ENCODE data around the gene NOS3.
A peak's percentile ranks its signal among the peaks of the same experiment; 100 is the strongest.
"Not testable (repeated sequence)": the region's sequence is repeated elsewhere in the genome, so short reads cannot be mapped to it uniquely, and the experiment has no call there.

The NOS3 gene

DNA sequence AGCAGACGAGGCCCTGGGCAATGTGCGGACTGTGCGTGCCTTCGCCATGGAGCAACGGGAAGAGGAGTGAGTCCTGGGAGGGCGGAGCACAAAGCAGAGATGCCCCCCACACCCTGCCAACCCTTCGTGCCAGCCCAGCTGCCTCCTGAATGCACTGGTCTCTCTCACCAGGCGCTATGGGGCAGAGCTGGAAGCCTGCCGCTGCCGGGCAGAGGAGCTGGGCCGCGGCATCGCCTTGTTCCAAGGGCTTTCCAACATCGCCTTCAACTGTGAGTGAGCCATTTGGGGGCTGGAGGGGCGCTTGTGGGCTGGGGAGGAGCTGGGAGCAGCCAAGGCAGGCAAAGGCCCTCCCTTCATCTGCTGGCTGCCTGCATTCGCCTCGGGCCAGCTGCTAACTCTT is 45.1 kb downstream of the NOS3 start:
- no peak for DNase-seq (ENCODE audit: insufficient read length, low spot score)
- FAIRE-seq, result no peak
- TF ChIP-seq POLR2A (IDR thresholded peaks at IDR 0.05; ENCODE audit: low read depth, low read length), result no peak

DNA sequence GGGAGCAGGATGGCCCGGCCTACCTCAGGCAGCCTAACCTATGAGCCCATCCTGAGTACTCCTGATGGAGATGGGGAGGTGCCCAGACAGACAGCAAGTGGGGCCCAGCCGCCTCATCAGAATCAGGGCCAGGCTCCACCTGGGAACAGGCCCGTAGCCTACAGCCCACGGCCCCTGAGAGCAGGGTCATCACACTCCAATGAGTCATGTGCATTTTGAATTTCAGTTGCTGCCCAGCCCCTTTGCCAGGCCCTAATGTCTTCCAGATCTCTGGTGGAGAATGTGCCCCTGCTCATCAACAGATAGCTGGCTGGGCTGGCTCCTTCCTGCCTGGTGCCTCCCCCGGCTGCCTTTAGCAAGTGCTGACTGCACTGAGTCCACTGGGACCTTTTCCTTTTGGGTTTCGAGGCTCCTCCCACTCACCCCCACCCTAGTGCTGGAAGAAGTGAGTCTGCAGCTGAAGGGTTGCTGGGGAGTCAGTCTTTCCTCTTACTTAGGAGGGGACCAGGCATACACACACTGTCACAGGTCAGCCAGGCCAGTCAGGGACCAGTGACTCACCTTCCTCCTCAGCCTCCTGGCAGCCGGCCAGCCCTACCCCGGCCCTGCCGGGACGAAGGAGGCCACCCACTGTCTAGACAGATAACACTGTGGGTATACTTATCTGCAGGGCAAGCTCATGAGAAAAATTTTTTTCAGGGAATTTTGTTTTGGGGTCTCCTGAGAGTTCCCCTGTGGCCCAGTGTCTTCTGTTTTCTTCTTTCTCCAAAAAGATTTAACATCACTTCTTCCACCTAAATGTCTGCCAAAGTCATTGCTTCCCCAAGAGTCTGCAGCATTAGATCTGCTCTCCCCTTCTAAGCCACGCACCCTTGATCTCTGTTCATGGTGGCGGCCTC is 48.4 kb downstream of the NOS3 start:
- peak; percentile 81 for TF ChIP-seq POLR2A (IDR thresholded peaks at IDR 0.05; ENCODE audit: low read depth, low read length)
- peak; percentile 55 for FAIRE-seq
- peak; percentile 99 for DNase-seq (ENCODE audit: insufficient read length, low spot score)

DNA sequence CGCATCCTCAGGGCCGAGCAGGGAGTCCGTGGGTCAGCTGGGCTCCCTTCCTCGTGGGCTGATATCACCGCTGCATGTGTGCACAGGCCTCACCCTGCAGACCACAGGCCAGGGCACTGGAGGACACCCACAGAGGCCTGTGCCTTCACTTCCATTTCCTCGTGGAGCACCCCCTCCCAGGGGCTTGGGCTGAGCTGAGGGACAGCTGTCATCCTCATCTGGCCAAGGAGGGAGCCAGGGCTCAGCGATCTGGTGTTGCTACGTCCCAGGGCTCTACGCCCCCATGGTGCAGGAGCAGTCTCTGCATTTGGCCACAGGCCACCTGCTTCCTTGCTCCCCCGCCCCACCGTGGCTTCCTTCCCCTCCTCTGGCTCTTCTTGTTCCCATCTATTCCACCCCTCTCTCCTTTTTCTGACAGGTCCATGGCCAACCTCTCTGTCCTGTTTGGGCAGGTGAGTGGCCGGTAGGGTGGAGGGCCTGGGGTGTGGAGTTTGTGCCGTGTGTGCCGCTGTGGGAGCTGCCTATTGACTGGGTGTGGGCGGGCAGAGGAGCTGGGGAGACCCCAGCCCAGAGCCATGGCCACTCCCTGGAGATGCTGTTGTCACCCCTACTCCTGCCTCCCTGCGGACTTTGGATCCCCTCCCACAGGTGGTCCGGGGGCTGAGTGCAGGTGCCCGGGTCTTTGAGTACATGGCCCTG is 49.2 kb downstream of the NOS3 start:
- TF ChIP-seq POLR2A (IDR thresholded peaks at IDR 0.05; ENCODE audit: low read depth, low read length), result no peak
- no peak for DNase-seq (ENCODE audit: insufficient read length, low spot score)
- no peak for FAIRE-seq

DNA sequence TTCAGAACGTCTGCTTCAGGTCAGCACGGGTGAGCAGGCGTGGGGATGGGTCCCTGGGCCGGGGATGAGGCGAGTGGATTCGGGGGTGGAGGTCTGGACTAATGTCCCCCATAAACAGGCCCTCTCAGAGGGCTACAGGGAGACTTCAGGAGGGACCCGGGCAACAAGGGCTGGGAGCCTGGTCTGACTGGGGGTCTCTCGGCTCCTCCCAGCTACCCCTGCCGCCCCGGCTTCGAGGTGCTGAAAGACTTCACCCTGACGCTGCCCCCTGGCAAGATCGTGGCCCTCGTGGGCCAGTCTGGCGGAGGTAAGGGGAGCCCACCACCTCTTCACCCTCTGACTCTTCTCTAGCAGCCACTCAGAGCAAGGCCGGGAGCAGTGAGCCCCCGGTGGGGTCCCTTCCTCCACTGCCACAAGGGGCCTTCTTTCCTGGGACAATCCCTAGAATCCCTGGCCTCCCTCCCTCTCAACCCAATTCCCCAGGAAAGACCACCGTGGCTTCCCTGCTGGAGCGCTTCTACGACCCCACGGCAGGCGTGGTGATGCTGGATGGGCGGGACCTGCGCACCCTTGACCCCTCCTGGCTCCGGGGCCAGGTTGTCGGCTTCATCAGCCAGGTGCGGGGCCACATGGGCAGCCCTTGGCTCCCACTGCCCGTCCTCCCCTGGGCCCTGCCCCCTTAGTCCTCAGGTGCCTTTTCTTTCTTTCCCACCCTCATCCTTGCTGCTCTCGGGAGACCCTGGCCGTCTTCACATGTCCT is 50.0 kb downstream of the NOS3 start:
- TF ChIP-seq POLR2A (IDR thresholded peaks at IDR 0.05; ENCODE audit: low read depth, low read length), result no peak
- no peak for DNase-seq (ENCODE audit: insufficient read length, low spot score)
- no peak for FAIRE-seq

DNA sequence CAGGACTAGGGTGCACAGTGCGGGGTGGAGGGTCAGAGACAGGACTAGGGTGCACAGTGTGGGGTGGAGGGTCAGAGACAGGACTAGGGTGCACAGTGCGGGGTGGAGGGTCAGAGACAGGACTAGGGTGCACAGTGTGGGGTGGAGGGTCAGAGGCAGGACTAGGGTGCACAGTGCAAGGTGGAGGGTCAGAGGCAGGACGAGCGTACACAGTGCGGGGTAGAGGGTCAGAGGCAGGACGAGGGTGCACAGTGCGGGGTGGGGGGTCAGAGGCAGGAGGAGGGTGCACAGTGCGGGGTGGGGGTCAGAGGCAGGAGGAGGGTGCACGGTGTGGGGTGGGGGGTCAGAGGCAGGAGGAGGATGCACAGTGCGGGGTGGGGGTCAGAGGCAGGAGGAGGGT is 52.6 kb downstream of the NOS3 start:
- DNase-seq (ENCODE audit: insufficient read length, low spot score); FAIRE-seq: not testable (repeated sequence)

DNA sequence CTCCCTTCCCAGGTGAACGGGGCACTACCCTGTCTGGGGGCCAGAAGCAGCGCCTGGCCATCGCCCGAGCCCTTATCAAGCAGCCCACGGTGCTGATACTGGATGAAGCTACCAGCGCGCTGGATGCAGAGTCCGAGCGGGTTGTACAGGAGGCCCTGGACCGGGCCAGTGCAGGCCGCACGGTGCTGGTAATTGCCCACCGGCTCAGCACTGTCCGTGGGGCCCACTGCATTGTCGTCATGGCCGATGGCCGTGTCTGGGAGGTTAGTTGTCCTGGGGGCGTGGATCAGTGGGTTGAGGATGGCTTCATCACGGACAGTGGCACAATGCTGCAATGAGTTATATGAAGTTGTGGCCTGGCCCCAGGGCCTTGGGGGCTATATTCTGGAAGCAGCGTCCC is 53.1 kb downstream of the NOS3 start:
- DNase-seq (ENCODE audit: insufficient read length, low spot score) (no peak), FAIRE-seq (no peak)
- no peak for TF ChIP-seq POLR2A (IDR thresholded peaks at IDR 0.05; ENCODE audit: low read depth, low read length)

DNA sequence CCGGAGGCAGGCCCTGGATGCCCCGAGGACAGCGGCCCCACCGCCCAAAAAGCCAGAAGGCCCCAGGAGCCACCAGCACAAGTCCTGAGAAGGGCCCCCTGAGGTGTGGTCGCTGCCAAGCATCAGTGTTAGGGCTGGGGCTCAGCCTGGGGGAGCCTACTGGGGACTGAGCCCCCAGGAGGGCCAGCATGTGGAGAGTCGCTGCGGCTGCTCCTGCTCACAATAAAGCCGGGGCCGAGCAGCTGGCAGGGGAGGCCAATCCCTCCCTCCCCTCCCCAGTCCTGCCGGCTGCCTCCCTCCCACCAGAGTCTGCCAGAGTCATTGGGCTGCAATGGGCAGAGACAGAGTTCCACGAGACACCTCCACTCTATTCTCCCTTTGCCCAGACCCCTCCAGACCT is 54.4 kb downstream of the NOS3 start:
- FAIRE-seq (no peak), DNase-seq (ENCODE audit: insufficient read length, low spot score) (no peak)
- TF ChIP-seq POLR2A (IDR thresholded peaks at IDR 0.05; ENCODE audit: low read depth, low read length), result no peak

DNA sequence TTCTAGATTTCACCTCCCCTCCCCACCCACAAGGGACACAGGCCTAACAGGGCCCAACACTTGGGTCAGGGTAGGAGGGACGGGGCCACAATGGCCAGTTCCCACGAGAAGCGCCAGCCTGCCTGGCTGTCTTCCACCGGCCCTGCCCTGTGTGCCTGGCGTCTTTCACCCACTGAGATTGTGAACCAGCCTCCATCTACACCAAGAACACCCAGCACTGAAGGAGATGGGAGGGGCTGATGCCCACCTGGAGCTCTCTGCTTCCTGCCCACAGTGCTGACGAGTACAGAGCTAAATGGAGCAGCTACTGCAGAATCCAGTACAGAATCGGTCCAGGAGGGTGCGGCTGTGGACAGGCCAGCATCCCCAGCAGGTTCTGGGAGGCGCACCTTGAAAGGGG is 55.1 kb downstream of the NOS3 start:
- FAIRE-seq, result no peak
- DNase-seq (ENCODE audit: insufficient read length, low spot score), result no peak
- no peak for TF ChIP-seq POLR2A (IDR thresholded peaks at IDR 0.05; ENCODE audit: low read depth, low read length)

DNA sequence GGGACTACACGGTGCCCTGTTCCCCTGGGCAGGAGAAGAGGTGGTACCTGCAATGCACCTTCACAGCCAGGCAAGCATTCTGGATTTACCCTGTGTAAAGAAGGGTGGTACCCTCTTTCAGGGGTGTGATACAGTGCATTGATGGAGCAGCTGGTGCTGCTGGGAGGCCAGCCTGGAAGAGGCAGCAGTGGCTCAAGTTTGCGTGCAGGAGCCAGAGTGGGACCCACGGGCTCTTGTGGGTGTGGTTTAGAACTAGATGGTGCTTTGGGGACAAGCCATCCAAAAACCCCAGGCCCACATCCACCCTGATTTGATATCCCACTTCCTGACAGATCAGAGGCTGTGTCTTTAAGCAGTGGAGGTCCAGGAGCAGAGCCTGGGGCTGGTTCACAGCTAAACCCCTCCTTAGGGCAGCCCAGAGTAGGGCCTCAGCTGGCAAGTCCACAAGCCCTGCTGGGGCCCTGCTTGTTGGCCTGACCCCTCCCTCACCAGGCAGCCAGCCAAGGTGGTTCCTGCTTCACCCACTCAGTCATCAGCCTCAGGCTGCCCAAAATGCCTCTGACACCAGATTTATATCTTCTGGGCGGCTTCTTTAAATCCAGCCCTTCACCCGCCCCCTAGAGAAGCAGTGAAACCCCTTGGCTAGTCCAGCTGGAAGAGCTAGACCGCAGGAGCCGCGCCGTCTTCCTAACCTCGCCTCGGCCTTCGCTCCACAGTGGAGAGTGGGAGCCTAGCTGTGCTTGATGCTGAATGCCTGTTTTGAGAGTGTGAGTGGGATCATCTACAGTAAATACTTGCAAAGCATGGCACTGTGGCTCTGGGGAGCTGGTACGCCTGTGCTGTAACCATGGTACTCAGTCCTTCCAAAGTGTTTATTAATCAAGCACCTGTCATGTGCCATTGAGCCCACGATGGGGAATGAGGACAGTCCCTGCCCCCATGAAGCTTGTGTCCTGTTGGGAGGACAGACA is 56.1 kb downstream of the NOS3 start:
- FAIRE-seq (no peak), DNase-seq (ENCODE audit: insufficient read length, low spot score) (peak; percentile 54)
- TF ChIP-seq POLR2A (IDR thresholded peaks at IDR 0.05; ENCODE audit: low read depth, low read length), result no peak

DNA sequence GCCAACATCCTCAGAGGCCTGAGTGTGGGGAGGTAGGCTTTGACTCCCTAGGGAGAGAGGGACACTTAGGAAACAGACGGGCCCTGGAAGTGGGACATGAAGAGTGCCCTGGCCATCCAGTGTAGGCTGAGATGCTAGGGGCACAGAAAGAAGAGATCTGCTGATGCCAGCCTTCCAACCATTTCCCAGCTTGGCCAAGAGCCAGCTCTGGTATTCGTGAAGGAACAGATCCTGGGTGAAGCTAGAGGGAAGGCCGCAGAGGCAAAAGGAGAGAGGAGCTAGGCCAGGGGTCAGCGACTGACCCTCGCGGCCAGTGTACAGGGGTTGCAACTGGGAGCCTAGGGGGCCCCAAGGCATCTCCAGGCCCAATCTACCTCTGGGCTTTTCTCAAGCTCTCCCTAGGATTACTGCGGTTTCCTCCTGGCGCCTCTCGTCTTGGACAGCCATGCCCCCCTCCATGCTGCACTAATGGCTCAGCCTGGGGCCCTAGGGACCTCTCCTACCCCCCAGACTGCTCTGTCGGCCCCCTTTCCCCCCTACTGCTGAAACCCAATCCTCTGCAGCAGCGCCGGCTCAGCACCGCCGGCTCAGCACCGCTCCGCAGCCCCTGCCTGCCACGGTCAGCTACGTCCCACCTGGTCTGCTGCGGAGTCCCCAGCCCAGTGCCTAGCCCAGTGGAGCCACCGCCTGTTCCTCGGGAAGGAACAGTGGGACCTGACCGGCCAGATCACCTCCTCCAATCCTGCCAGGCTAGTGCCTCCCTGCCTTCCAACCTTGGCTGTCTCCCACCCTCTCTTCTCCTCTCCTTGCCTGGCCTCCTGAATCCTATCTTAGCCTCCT is 57.4 kb downstream of the NOS3 start, which contains the start of gene ASIC3:
Gene ASIC3, plus strand, starts transcription at position 556 of the 840 bp plus-strand sequence. CDS start 355 bp downstream, outside the sequence.
- DNase-seq (ENCODE audit: insufficient read length, low spot score) (no peak), FAIRE-seq (no peak)
- no peak for TF ChIP-seq POLR2A (IDR thresholded peaks at IDR 0.05; ENCODE audit: low read depth, low read length)

DNA sequence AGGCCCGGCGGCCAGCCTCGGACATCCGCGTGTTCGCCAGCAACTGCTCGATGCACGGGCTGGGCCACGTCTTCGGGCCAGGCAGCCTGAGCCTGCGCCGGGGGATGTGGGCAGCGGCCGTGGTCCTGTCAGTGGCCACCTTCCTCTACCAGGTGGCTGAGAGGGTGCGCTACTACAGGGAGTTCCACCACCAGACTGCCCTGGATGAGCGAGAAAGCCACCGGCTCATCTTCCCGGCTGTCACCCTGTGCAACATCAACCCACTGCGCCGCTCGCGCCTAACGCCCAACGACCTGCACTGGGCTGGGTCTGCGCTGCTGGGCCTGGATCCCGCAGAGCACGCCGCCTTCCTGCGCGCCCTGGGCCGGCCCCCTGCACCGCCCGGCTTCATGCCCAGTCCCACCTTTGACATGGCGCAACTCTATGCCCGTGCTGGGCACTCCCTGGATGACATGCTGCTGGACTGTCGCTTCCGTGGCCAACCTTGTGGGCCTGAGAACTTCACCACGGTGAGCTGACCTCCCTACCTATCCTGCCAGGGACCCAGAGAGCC is 58.2 kb downstream of the NOS3 start:
- FAIRE-seq (no peak), DNase-seq (ENCODE audit: insufficient read length, low spot score) (no peak)
- TF ChIP-seq POLR2A (IDR thresholded peaks at IDR 0.05; ENCODE audit: low read depth, low read length), result no peak

DNA sequence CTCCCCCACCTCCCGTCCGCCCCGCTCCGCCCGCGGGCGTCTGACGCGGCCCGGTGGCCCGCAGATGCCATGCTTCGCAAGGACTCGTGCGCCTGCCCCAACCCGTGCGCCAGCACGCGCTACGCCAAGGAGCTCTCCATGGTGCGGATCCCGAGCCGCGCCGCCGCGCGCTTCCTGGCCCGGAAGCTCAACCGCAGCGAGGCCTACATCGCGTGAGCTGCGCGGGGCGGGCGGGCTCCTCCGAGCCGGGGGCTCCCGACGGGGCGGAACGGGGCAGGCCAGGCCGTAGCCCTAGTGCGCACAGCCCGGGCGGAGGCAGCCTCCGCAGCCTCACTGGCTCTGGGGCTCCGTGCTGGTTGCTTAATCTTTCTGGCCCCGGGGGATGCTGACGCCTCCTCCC is 60.3 kb downstream of the NOS3 start:
- no peak for DNase-seq (ENCODE audit: insufficient read length, low spot score)
- TF ChIP-seq POLR2A (IDR thresholded peaks at IDR 0.05; ENCODE audit: low read depth, low read length), result no peak
- FAIRE-seq, result no peak

All from H54 (cell line).